Cardiac fibroblast (primary cell): ENCODE measurements around the gene GPR176.

Source experiments
- DNase-seq, 2 donors: peaks; one replicate each; pipeline versions ENCODE4 v3.0.0 to v3.0.0-alpha.2; 2010; ENCODE audit warnings: low read depth in 2 of 2
- H3K4me3 ChIP-seq, 2 donors: replicated peaks in 1 of 2; 1 replicate in 1 of 2; 2 replicates in 1 of 2; pipeline ENCODE4 v1.5.1; 2011; ENCODE audit warnings: low read depth in 2 of 2, low read length in 2 of 2, mild to moderate bottlenecking in 2 of 2, moderate library complexity in 1 of 2
- CTCF ChIP-seq: IDR thresholded peaks from one replicate; pipeline ENCODE4 v1.5.1; 2011; ENCODE audit warnings: low read depth, mild to moderate bottlenecking, low read length, inconsistent platforms

The GPR176 gene

GRCh38 chr15:39918688-39919385 lies 1.2 kb downstream of the GPR176 start:
- no peak for TF ChIP-seq CTCF
- H3K4me3 ChIP-seq = peak overlapping the region; percentile 70 to 86
- DNase-seq = peak; percentile 83 to 94

GRCh38 chr15:39914977-39915376 lies 5.1 kb downstream of the GPR176 start:
- no peak for DNase-seq
- no peak overlapping the region for H3K4me3 ChIP-seq
- TF ChIP-seq CTCF = no peak

- no peak overlapping the region for H3K4me3 ChIP-seq
- no peak for DNase-seq
- TF ChIP-seq CTCF = no peak
Measured at GRCh38 chr15:39909007-39909406, 11.1 kb downstream of the GPR176 start.

GRCh38 chr15:39908186-39908585 lies 11.9 kb downstream of the GPR176 start:
- H3K4me3 ChIP-seq = no peak overlapping the region
- TF ChIP-seq CTCF = no peak
- DNase-seq = peak; percentile 88 to 91

GRCh38 chr15:39907216-39907615 lies 12.8 kb downstream of the GPR176 start:
- no peak for DNase-seq
- H3K4me3 ChIP-seq = no peak overlapping the region
- TF ChIP-seq CTCF = no peak

- DNase-seq = no peak
- TF ChIP-seq CTCF = no peak
- no peak overlapping the region for H3K4me3 ChIP-seq
Measured at GRCh38 chr15:39904115-39904514, 16.0 kb downstream of the GPR176 start.

GRCh38 chr15:39898317-39898716 lies 21.7 kb downstream of the GPR176 start:
- TF ChIP-seq CTCF = no peak
- DNase-seq = no peak
- no peak overlapping the region for H3K4me3 ChIP-seq
